Spleen (tissue), 7 donors: Measurements from ENCODE around the gene ZMYND19.

Experiments used
- POLR2A ChIP-seq, 3 donors: fragments of 450-650 bp; IDR thresholded peaks; one replicate each; pipeline ENCODE4 v1.5.1; 2017; ENCODE audit warnings: antibody characterized with exemption in 3 of 3, mild to moderate bottlenecking in 1 of 3
- POLR2AphosphoS5 ChIP-seq, 3 donors: sonication (generic); formaldehyde crosslinking; IDR thresholded peaks; one replicate each; pipeline ENCODE4 v1.5.1; 2017; ENCODE audit warnings: antibody characterized with exemption in 3 of 3
- TF ChIP-seq, protein P1 (sequence below), 11 experiments: fragments of 200-600 bp in 7 of 11; fragments of 450-650 bp in 4 of 11; sonication (generic) in 4 of 11; IDR thresholded peaks in 8 of 11; conservative IDR thresholded peaks in 3 of 11; 1 replicate in 7 of 11; 2 replicates in 4 of 11; pipeline versions ENCODE4 v1.4.0 to v1.8.0; 2016 to 2021; ENCODE audit warnings: antibody characterized with exemption in 11 of 11, inconsistent platforms in 4 of 11, mild to moderate bottlenecking in 1 of 11
- donor health status: DM: no; HTN: no; CAD: no; lungs with moderate emphysema.
- donor health status: DM: no; HTN: no; CAD: no.
- donor health status: DM: no; HTN: no; CAD: no.

GRCh38 chr9:137535120-137535428, 55.2 kb downstream of the ZMYND19 start:
- TF ChIP-seq, protein P1, sequence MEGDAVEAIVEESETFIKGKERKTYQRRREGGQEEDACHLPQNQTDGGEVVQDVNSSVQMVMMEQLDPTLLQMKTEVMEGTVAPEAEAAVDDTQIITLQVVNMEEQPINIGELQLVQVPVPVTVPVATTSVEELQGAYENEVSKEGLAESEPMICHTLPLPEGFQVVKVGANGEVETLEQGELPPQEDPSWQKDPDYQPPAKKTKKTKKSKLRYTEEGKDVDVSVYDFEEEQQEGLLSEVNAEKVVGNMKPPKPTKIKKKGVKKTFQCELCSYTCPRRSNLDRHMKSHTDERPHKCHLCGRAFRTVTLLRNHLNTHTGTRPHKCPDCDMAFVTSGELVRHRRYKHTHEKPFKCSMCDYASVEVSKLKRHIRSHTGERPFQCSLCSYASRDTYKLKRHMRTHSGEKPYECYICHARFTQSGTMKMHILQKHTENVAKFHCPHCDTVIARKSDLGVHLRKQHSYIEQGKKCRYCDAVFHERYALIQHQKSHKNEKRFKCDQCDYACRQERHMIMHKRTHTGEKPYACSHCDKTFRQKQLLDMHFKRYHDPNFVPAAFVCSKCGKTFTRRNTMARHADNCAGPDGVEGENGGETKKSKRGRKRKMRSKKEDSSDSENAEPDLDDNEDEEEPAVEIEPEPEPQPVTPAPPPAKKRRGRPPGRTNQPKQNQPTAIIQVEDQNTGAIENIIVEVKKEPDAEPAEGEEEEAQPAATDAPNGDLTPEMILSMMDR (IDR thresholded peaks at IDR 0.05 in 8 of 11, conservative IDR thresholded peaks at IDR 0.05 in 3 of 11): peak in 1 of 11 experiments; percentile 2
- TF ChIP-seq POLR2AphosphoS5 (IDR thresholded peaks at IDR 0.05): no peak
- no peak for TF ChIP-seq POLR2A (IDR thresholded peaks at IDR 0.05)
